Renal cortical epithelial cell (primary cell): Measurements from ENCODE around the gene LHPP. TPM values are rescaled to one million over a fixed set of nuclear protein-coding genes. Genes with fewer than 3 reads are reported as not detected.

Experiments used
- DNase-seq: peaks from one replicate; pipeline ENCODE4 v3.0.0-alpha.2; 2011; ENCODE audit warnings: low read depth
- total RNA-seq: library from RNA; depleted of rRNA; stranded (reverse); fragments of >200 nt; gene quantifications from 2 replicates; pipeline ENCODE4 v1.2.3, GENCODE V29; 2014

Gene LHPP
- total RNA-seq, 1 donor from 2014 or later: 18.1 TPM

GRCh38 chr10:124642088-124642710, 180.6 kb downstream of the LHPP start:
- no peak for DNase-seq

GRCh38 chr10:124643330-124644009, 181.8 kb downstream of the LHPP start:
- DNase-seq: no peak

GRCh38 chr10:124644236-124644635, 182.6 kb downstream of the LHPP start:
- DNase-seq: no peak

GRCh38 chr10:124644771-124645415, 183.3 kb downstream of the LHPP start:
- DNase-seq: no peak

- DNase-seq: no peak
Observed at GRCh38 chr10:124645467-124646095, 184.0 kb downstream of the LHPP start.

- DNase-seq: peak; percentile 38
Observed at GRCh38 chr10:124646483-124647352, 185.1 kb downstream of the LHPP start.

- DNase-seq: no peak
Observed at GRCh38 chr10:124647421-124648130, 186.0 kb downstream of the LHPP start.

- DNase-seq: no peak
Observed at GRCh38 chr10:124648131-124648475, 186.5 kb downstream of the LHPP start.

- peak; percentile 51 for DNase-seq
Observed at GRCh38 chr10:124648738-124649137, 187.1 kb downstream of the LHPP start.

GRCh38 chr10:124649214-124649613, 187.6 kb downstream of the LHPP start:
- DNase-seq: no peak

GRCh38 chr10:124650263-124650662, 188.6 kb downstream of the LHPP start:
- no peak for DNase-seq

- DNase-seq: no peak
Observed at GRCh38 chr10:124650820-124651401, 189.3 kb downstream of the LHPP start.

GRCh38 chr10:124651402-124651891, 189.8 kb downstream of the LHPP start:
- DNase-seq: no peak

- DNase-seq: no peak
Observed at GRCh38 chr10:124652200-124652599, 190.6 kb downstream of the LHPP start.

GRCh38 chr10:124652701-124653100, 191.1 kb downstream of the LHPP start:
- no peak for DNase-seq

GRCh38 chr10:124653311-124653710, 191.7 kb downstream of the LHPP start:
- DNase-seq: no peak

GRCh38 chr10:124653811-124654651, 192.4 kb downstream of the LHPP start:
- no peak for DNase-seq

GRCh38 chr10:124654686-124655085, 193.1 kb downstream of the LHPP start:
- DNase-seq: no peak
